B cell (primary cell): ENCODE data around the gene SLC16A2. TPM values are rescaled to one million over a fixed set of nuclear protein-coding genes. Genes with fewer than 3 reads are reported as not detected.

ENCODE experiments used
- ATAC-seq: fragments of 200-7000 bp; cut with Tn5 transposase; one replicate; pipeline ENCODE4 v1.10.0; 2021; ENCODE audit warnings: low read depth, mild to moderate bottlenecking, moderate number of reproducible peaks, moderate library complexity
- CTCF ChIA-PET: fragments of 350-600 bp; sonication (Branson Sonifier 250); formaldehyde crosslinking; loops from one replicate; lab custom pipeline; 2021; ENCODE audit warnings: antibody characterized with exemption, inconsistent platforms; lab: Charles Lee
- POLR2A ChIA-PET: fragments of 350-600 bp; sonication (Branson Sonifier 250); formaldehyde crosslinking; loops from one replicate; lab custom pipeline; 2021; ENCODE audit warnings: antibody characterized with exemption; lab: Charles Lee
- DNase-seq: peaks from one replicate; pipeline ENCODE4 v3.0.0; 2013
- H2AFZ ChIP-seq: 2 replicates; pipeline ENCODE4 v1.6.1; 2012; ENCODE audit warnings: mild to moderate bottlenecking, low read depth, low read length; ENCODE audit not compliant: insufficient read depth, poor library complexity, severe bottlenecking
- H3K27ac ChIP-seq, 2 donors: 1 replicate in 1 of 2; 2 replicates in 1 of 2; pipeline ENCODE4 v1.5.1; 2012 to 2013; ENCODE audit warnings: low read length in 2 of 2, mild to moderate bottlenecking in 2 of 2, moderate library complexity in 1 of 2
- H3K27me3 ChIP-seq, 4 experiments: fragments of 200-600 bp in 1 of 4; sonication (generic) in 1 of 4; replicated peaks in 1 of 4; 1 replicate in 2 of 4; 2 replicates in 2 of 4; pipeline versions ENCODE4 v1.6.1 to v1.7.0; 2013 to 2016; ENCODE audit warnings: low read length in 3 of 4, mild to moderate bottlenecking in 2 of 4, mixed read lengths in 1 of 4, moderate library complexity in 1 of 4; ENCODE audit not compliant: insufficient read depth in 4 of 4, control insufficient read depth in 3 of 4; ENCODE audit errors: control extremely low read depth in 1 of 4
- H3K36me3 ChIP-seq, 2 experiments: replicated peaks in 1 of 2; 1 replicate in 1 of 2; 2 replicates in 1 of 2; pipeline versions ENCODE4 v1.6.1 to v1.7.1; 2013; ENCODE audit warnings: low read length in 1 of 2; ENCODE audit not compliant: insufficient read depth in 2 of 2, control insufficient read depth in 1 of 2; ENCODE audit errors: control extremely low read depth in 1 of 2, extremely low read depth in 1 of 2
- H3K4me1 ChIP-seq, 2 donors: fragments of 200-600 bp in 1 of 2; sonication (generic) in 1 of 2; 1 replicate in 1 of 2; 2 replicates in 1 of 2; pipeline versions ENCODE4 v1.5.1 to v1.6.1; 2013 to 2017; ENCODE audit warnings: low read length in 2 of 2; ENCODE audit not compliant: control insufficient read depth in 2 of 2, insufficient read depth in 2 of 2
- H3K4me2 ChIP-seq: replicated peaks from 2 replicates; pipeline ENCODE3; 2012; ENCODE audit warnings: mild to moderate bottlenecking, low read depth, low read length; ENCODE audit not compliant: poor library complexity, severe bottlenecking
- H3K4me3 ChIP-seq, 5 experiments: fragments of 200-600 bp in 1 of 5; sonication (generic) in 1 of 5; 1 replicate in 3 of 5; 2 replicates in 2 of 5; pipeline versions ENCODE4 v1.5.1 to v1.7.0; 2011 to 2016; ENCODE audit warnings: low read length in 4 of 5, mild to moderate bottlenecking in 4 of 5, low read depth in 2 of 5, control low read depth in 1 of 5, moderate library complexity in 1 of 5; ENCODE audit not compliant: insufficient read depth in 1 of 5; ENCODE audit errors: control extremely low read depth in 1 of 5, extremely low read depth in 1 of 5
- H3K79me2 ChIP-seq: fragments of 200-600 bp; sonication (generic); one replicate; pipeline ENCODE4 v1.6.0; 2016; ENCODE audit warnings: low read length; ENCODE audit not compliant: control insufficient read depth, insufficient read depth
- H3K9ac ChIP-seq: fragments of 200-600 bp; sonication (generic); 2 replicates; pipeline ENCODE4 v1.6.1; 2017; ENCODE audit warnings: mild to moderate bottlenecking, low read length, moderate library complexity
- H3K9me3 ChIP-seq, 3 donors: one replicate each; pipeline versions ENCODE4 v1.6.1 to v1.7.1; 2013; ENCODE audit warnings: low read length in 2 of 3; ENCODE audit not compliant: control insufficient read depth in 2 of 3, insufficient read depth in 1 of 3; ENCODE audit errors: control extremely low read depth in 1 of 3
- H4K20me1 ChIP-seq: 2 replicates; pipeline ENCODE4 v1.6.0; 2012; ENCODE audit warnings: mild to moderate bottlenecking, low read length; ENCODE audit not compliant: insufficient read depth, control insufficient read depth, poor library complexity, severe bottlenecking
- H3K27ac Mint-ChIP-seq: one replicate; pipeline ENCODE4 v1.8.0; 2021; ENCODE audit warnings: mixed read lengths
- H3K27me3 Mint-ChIP-seq: one replicate; pipeline ENCODE4 v1.8.0; 2021; ENCODE audit warnings: mixed read lengths
- H3K4me1 Mint-ChIP-seq: one replicate; pipeline ENCODE4 v1.8.0; 2021; ENCODE audit warnings: mixed read lengths
- H3K4me3 Mint-ChIP-seq: one replicate; pipeline ENCODE4 v1.8.0; 2021; ENCODE audit warnings: mixed read lengths
- H3K9me3 Mint-ChIP-seq: one replicate; pipeline ENCODE4 v1.8.0; 2022; ENCODE audit warnings: mixed read lengths; ENCODE audit not compliant: insufficient read depth
- CTCF ChIP-seq: fragments of 200-600 bp; IDR thresholded peaks from one replicate; pipeline ENCODE4 v1.8.0; 2022; ENCODE audit warnings: antibody characterized with exemption, mild to moderate bottlenecking
- EZH2 ChIP-seq: IDR thresholded peaks from 2 replicates; pipeline ENCODE4 v1.6.1; 2012; ENCODE audit warnings: borderline replicate concordance, low read depth, mild to moderate bottlenecking, moderate library complexity, low read length; ENCODE audit not compliant: insufficient read depth, poor library complexity, severe bottlenecking
- WGBS: methylation state at CpG from one replicate; pipeline ENCODE4 v1.1.5; 2013; ENCODE audit warnings: missing lambda C conversion rate; ENCODE audit not compliant: insufficient coverage; 5-methylcytosine and 5-hydroxymethylcytosine counted together
- intact Hi-C: fragments of 100-400 bp; cut with micrococcal nuclease; formaldehyde crosslinking; loops from one replicate; pipeline ENCODE4 v1.10.0; 2022
- polyA plus RNA-seq: library from polyadenylated mRNA; depleted of rRNA; stranded (reverse); fragments of >200 nt; gene quantifications from 2 replicates; pipeline ENCODE4 v1.2.3, GENCODE V29; 2012
- total RNA-seq, 2 donors: library from RNA; stranded (reverse); fragments of 120-200 nt in 1 of 2; gene quantifications; 1 replicate in 1 of 2; 2 replicates in 1 of 2; pipeline versions ENCODE4 v1.2.3 to v1.2.4, GENCODE V29; 2013 to 2022

The SLC16A2 gene
- total and polyA plus RNA-seq, 2 donors (not counting 1 experiment from before 2014, with no cell fraction given), result not detected

DNA sequence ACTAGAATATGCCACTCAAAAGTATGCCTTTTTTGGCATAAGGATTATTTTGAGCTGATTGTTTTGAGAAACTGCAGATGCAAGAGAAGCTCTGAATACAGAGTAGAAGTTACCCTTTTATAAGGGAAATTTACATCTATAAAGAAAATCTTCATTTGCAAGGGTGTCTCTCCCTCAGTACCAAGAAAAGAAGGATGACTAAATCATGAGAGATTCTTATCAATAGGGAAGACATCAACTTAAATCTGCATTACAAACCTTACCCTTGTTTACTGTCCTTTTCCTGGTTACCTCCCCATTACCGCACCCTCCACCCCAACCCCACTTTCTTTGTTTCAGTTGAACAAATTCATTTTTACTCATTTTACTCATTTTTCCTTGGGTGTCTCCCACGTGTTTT is 130.6 kb downstream of the SLC16A2 start:
- Histone ChIP-seq H3K9ac (no peak overlapping the region), H3K4me1 (peaks cover 0 to 4% of the 10 kb centered on the region in 2 donors), H3K79me2 (no peaks in the 10 kb centered on the region), H3K27ac (no peak overlapping the region), H3K4me2 (no peak overlapping the region), H3K27me3 (no peaks in the 10 kb centered on the region), H3K9me3 (no peaks in the 10 kb centered on the region), H3K36me3 (no peaks in the 10 kb centered on the region), H3K4me3 (no peak overlapping the region), H4K20me1 (no peaks in the 10 kb centered on the region), H2AFZ (no peak overlapping the region)
- Mint-ChIP-seq H3K27ac (no peak overlapping the region), H3K27me3 (no peaks in the 10 kb centered on the region), H3K9me3 (no peaks in the 10 kb centered on the region), H3K4me1 (peaks cover 2% of the 10 kb centered on the region), H3K4me3 (no peak overlapping the region)
- DNase-seq (no peak), ATAC-seq (no peak)
- intact Hi-C loops, result loop anchor here (2.0 to 10.0 kb wide), 4 partner anchors 15 to 537 kb away; no protein-coding TSS in a partner anchor
- no peak for TF ChIP-seq CTCF
- no peak for TF ChIP-seq EZH2
- ChIA-PET CTCF (interaction anchor here (0.7 to 1.6 kb wide), 3 partner anchors 21 to 59 kb away, joined by 3 to 4 read pairs (median 3); no protein-coding TSS in a partner anchor), POLR2A (no interaction called here)
- no CpG with 5 or more reads among the region's 2 CpGs for WGBS

DNA sequence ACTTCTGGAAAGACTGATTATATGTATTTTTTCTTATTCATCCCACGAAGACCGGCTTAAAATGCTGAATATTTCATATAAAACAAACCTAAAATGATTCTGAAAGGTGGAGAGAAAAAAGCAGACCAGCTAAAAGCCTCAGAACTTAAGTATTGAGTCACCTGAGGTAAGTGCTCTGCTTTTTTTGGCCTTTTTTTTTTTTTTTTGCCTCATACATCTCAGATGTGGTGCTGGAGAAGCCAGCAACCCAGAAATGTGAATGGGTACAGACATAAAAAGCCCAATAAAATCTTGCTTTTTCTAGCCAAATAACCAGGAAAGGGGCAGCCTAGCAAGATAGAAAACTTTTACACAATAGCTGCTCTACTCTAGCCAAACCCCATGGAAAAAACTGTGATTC is 136.1 kb downstream of the SLC16A2 start:
- Histone ChIP-seq H3K27ac (no peak overlapping the region), H3K9me3 (no peaks in the 10 kb centered on the region), H3K4me1 (no peaks in the 10 kb centered on the region), H3K4me2 (no peak overlapping the region), H3K79me2 (no peaks in the 10 kb centered on the region), H3K27me3 (no peaks in the 10 kb centered on the region), H4K20me1 (no peaks in the 10 kb centered on the region), H3K4me3 (no peak overlapping the region), H3K36me3 (no peaks in the 10 kb centered on the region), H3K9ac (no peak overlapping the region), H2AFZ (no peak overlapping the region)
- H3K4me1 Mint-ChIP-seq, result no peaks in the 10 kb centered on the region
- POLR2A ChIA-PET, result no interaction called here
- no peaks in the 10 kb centered on the region for H3K27me3 Mint-ChIP-seq
- CTCF ChIA-PET, result no interaction called here
- ATAC-seq (no peak), DNase-seq (no peak)
- intact Hi-C loops, result loop anchor here (10.0 kb wide), 1 partner anchor 543 kb away; no protein-coding TSS in a partner anchor
- no peak overlapping the region for H3K27ac Mint-ChIP-seq
- no peak for TF ChIP-seq EZH2
- TF ChIP-seq CTCF, result no peak
- no CpG with 5 or more reads among the region's 2 CpGs for WGBS
- H3K9me3 Mint-ChIP-seq, result no peaks in the 10 kb centered on the region
- H3K4me3 Mint-ChIP-seq, result no peak overlapping the region
